Stimulated activated CD4-positive, alpha-beta T cell treated with anti-CD3 and anti-CD28 coated beads, Interleukin-4, amount 100 ng/mL, for 4 hours (primary cell): Measurements from ENCODE around the gene PKNOX2.

Experiments
- DNase-seq, 2 experiments: peaks; one replicate each; pipeline ENCODE4 v3.0.0-alpha.2; 2020

PKNOX2 gene

DNA sequence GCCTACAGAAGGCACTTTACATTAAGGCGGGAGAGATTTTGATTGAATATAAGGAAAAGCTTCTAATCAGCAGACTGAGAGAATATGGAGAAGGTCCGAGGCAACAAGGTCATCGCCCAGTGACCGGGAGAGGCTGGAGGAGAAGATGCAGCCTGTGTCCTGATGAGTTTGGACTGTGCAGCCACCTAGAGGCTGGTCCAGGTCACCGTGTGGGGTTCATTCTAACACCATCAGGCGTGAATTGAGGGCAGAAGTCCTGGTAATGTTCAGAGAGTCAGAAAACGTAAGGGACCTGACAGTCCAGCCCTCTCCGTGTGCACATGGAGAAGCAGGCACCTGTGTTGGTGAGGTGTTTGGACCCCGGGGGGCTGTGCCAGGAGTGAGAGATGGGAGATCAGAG lies 228.8 kb downstream of the PKNOX2 start:
- DNase-seq = no peak

DNA sequence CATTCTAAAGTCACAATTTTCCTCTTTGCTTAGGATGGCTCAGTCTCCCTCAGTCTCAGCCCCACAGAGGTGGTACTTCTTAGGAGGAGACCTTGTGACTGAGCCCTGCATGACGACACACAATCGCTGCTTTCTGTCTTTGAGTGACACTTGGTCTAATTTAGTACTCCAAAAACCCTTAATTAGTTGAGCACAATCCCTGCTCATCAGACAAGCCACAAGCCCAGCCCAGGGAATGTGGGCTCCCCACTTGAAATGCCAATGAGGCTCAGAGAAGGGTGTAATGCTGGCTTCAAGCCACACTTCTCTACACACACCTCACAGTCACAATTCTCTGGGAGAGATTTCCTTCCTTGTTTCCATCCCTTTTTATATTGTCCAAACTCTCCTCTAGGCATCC lies 229.7 kb downstream of the PKNOX2 start:
- DNase-seq = no peak

DNA sequence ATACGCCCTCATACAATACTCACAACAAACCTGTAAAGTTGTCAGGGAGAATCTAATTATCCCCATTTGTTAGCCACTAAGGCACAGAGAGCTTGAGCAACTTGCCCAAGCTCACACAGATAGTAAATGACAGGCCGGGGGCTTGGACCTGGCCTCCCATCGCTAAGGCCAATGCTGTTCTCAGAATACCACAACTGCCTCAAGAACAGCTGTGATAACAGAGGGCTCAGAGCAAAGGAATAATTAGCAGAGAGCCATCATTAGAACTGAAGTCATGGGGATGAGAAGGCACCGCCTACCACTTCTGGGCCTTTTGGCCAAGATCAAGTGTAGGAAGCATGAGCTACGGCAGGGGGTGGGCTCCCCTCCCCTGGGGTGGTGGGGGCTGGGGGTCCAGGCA lies 232.9 kb downstream of the PKNOX2 start:
- no peak for DNase-seq

DNA sequence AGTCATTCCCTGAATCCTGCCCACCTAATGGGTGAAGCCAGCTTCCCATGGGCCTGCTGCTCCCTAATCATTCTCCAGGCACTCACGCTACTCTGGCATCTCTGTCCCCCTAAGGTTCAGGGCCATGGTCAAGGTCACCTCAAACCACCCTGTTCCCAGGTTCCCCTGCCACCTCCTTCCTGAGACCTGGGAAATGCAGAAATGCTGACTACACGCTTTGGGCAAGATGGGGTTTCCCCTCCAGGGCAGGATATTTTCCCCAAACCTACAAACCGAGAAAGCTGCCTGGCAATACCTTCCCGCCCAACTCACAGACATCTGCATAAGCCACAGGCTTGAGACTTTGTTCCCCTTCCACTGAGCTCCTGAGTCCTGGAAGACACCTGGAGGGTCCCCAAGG lies 233.9 kb downstream of the PKNOX2 start:
- DNase-seq = no peak

DNA sequence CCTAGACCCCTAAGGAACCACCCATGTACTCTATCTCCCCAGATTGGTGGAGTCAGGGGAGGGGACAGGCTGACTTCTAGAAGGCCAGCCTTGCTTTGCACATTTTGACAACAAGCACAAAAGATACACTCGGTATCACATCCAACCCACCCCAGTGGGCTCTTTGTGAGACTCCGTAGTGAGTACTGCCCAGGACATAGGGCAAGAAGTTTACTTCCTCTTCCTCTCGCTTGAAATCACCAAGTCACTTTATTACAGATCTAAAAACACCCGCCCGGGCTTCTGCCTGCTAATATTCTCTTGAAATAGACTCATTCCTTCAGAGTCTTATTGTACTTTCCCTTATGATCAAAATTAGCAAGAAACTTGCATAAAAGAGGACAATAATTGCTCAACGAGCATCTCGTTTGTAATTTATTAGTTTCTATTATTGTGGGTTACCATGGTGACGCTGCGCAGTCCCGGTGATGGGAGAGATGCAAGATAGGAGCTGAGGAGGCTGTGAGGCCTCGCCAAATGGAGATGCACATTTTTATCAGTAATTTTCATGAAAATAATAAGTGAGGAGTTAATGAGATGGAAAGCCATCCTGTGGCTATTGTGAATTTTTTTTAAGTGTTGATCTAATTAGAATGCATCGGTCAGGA lies 234.6 kb downstream of the PKNOX2 start:
- no peak for DNase-seq

DNA sequence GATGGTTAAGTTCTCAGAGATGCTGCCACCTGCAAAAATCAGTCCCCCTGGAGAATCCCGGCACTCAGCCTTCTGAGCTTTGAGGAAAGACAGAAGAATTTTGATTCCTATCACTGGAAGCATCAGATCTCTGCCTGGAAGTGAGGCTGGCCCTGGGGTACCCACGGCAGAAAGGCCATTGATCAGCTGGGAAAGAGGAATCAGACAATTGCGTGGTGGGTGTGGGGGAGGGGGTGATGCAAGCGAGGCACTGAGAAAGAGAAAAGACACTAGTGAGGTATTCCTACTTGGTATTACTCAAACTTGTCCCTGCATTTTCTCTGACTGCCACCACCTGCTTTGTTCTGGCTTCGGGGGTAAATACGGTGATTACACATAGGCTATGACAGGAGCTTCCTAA lies 235.4 kb downstream of the PKNOX2 start:
- no peak for DNase-seq

DNA sequence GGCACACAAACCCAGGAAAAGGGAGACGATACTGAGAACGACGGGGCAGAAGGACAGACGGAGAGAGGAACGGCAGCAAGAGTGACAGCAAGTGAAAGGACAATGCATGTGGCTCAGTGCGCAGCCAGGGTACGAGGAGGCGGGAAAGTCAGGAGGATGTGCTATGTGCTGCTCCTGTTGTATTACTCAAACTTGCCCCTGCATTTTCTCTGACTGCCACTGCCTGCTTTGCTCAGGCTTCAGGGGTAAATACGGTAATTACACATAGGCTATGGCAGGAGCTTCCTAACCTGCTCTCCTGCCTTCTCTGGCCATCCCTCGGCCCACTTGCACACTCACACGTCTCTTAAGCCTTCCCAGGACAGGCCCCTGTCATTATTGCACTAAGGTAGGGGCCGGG lies 236.7 kb downstream of the PKNOX2 start:
- no peak for DNase-seq

DNA sequence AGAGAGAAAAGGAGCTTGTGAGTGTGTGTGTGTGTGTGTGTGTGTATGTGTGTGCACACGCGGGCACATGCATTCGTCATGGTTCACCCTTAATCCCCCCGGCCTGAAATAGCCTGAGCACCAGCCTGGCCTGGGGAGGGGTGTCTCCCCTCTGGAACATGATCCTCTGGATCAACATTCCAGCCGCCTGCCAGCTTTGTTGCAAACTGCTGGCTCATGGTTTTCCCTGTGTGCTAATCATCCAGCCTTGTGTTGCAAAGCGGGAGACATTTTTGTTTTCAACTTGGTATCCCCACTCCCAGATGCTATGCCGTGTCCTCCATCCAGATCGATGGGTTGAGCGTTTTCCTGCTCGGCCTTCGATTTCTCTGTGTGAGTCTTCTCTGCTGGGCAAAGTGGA lies 237.2 kb downstream of the PKNOX2 start:
- DNase-seq = no peak

DNA sequence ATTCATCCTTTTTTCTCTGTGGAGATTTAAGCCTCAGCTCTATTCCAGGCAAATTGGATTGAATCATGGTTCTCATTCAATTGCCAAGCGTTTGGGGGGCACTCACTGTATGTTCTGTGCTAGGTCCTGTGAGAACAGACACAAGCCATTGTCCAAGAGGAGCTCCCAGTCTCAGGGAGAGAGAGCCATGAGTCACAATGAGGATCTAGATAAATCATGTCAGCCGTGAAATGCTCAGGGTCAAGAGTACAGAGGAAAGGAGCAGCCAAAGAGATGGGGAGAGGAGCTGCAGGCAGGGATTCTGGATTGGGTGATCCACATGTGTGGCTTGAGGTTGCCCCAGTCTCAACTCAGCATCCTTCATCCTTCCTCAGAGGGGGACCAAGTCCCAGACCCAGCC lies 237.9 kb downstream of the PKNOX2 start:
- no peak for DNase-seq

DNA sequence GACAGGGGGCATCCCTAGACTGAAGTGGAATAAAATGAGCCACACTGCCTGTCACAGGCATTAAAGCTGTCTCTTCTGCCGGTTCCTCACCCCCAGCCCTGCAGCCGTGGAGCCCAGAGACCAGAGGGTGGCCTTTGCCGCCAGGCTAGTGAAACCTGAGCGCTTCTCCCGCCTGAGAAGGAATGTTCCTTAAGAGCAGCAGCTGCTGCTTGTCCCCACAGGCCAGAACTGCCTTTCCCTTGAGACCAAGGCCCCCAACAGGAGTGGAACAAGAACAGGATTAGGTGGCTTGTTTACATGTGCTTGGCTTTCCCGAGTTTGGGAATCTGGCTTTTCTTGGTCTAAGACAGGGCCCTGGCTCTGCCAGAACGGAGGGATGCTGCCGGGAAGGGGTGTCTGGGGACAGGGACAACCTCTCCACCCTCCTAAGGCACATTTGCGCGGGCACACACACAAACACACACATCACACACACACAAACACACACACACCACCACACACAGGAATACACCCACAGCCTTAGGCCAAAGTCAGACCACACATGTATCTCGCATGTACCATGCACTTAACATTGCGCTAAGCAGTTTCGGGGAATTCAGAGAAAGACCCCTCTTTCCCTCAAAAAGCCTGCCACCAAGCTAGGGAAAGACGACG lies 239.7 kb downstream of the PKNOX2 start:
- DNase-seq = no peak

DNA sequence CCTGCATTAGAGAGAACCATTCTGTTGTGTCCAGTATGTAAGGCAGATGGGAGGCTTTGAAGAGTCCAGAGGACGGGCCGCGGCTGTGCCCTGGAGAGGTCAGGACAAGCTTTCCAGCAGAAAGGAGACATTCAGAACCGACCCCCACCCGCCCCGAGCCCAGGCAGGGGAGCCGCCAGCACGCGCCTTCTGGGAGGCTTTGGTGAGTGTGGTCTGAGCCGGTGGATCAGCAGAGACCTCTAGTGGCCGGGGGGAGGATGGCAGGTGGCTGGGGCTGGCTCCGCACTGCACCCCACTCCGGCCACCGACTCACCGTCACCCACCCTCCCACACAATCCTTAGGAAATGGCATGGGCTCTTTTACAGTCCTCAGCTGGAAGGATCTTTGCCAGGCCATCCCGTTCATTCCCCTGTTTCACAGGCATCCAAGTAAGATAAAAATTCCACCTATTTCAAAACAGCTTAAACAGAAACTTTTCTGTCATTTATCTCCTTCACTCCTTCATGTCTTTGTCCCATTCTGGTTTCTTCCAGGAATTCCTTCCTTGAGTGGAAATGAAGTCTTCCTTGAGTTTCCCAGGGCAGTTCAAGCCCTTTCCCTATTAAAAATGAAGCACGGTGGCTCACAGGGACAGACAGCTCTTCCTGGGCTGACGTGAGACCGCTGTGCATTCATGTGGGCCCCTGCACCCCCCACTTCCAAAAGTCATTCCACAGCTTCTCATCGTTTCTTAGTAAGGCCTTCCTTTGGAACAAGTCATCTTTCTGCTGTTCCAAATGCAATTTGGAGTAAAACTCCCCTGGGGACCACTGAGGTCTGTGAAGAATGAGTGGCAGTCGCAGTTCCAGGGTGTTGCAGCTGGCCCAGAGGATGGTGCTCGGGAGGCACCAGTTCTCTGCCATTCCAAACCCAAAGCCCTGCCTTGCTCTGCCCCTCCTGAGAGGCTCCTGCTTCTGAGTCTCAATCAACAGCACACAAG lies 240.6 kb downstream of the PKNOX2 start:
- peak; percentile 47 to 68 for DNase-seq

DNA sequence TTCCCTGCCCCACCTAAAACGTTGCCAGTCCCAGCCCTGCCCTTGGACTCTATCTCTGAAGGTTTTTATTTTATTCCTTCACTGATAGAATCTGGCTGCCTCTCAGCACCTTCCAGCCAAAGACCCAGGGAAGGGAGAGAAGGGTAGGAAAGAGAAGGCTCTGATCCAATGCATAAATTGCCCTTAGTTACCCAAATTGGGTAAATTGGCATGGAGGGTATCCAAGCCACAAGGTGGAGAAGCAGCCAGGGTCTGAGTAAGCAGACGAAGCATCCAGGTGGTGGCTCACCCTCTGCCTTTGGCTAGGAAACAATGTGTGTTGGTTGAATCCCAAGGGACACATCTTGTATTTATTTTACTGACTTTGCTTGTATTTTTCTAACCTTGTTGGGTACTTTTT lies 242.5 kb downstream of the PKNOX2 start:
- no peak for DNase-seq

DNA sequence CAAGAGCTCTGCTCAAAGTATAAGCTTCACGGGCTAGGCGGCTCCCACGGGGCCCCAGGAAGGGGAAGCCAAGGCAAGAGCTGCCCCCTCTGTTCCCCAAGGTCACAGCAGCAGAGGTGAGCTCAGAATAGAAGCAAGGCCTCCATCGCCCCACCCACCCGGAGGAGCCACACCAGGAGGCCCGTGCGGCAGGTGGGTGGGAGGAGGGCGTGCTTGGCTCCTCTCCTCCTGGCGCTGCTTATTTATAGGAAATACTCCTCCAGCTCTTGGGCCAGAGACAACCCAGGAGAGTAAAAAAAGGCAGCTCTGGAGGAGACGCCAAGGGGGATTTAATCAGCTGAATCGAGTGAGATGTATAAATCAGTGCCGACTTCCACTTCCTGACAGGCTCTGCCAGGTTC lies 243.8 kb downstream of the PKNOX2 start:
- DNase-seq = no peak

DNA sequence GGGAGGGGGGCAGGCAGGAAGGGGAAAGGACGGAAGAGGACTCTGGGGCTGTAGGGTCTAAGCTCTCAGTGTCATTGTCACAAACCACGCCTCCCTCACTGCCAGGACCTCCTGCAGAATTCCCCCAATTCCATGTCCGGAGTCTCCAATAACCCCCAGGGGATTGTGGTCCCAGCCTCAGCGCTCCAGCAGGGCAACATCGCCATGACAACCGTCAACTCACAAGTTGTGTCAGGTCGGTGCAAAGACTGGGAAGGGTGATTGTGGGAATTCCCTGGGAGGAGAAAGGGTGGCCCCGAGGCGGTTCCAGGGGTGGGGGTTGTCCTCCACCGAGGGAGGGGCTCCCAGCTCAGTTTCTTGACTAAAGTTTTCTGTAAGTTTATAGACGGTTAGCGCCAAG lies 245.5 kb downstream of the PKNOX2 start:
- DNase-seq = no peak

DNA sequence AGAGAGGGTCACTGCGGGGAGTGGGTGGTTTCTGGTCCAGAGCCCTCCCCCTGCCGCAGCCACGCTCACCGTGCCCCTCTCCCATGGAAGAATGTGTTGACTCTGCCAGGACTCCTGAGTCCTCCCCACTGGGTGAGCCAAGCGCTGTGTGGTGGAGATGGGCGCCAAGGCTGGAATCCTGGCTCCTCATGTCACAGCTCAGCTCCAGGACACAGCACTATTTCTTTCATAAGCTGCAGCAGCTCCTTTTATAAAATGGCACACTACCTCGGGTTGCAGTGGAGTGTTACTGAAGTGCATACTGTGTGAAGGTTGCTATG lies 247.6 kb downstream of the PKNOX2 start:
- DNase-seq = no peak

DNA sequence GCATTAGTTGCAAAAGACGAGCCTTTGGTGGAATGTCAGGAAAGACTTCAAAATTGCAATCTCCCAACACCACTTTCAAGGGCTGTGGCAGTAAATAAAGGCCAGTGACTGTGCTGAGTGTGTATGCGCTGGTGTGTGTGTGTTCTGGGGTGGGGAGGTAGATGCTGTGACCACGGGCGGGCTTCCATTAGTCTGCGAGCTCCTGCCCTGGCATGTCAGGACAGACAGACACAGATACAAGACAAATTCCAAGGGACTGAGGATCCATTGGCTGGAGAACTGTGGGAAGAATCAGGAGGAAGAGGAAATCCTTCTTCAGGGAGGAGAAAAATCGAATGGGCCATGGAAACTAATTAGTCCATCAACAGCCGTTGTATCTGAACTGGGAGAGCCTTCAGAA lies 248.0 kb downstream of the PKNOX2 start:
- no peak for DNase-seq

DNA sequence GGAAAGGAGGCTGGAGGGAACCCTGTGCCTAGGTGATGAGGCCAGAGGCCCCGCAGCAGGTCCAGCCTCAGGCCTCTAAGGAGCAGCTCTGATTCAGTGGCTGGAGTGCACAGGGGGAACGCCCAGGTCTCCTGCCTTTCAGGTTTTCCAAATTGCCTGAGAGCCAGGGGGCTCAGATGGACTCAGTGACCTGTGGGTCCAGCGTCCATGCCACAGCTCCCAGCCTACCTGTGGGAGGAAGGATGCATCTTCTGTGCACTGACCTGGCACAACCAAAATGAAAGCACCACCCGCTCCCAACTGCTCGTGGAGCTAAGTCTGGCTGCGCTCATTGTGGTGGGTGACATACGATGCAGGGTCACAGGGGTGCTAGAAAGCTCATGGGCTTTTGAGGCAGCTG lies 248.7 kb downstream of the PKNOX2 start:
- DNase-seq = no peak

DNA sequence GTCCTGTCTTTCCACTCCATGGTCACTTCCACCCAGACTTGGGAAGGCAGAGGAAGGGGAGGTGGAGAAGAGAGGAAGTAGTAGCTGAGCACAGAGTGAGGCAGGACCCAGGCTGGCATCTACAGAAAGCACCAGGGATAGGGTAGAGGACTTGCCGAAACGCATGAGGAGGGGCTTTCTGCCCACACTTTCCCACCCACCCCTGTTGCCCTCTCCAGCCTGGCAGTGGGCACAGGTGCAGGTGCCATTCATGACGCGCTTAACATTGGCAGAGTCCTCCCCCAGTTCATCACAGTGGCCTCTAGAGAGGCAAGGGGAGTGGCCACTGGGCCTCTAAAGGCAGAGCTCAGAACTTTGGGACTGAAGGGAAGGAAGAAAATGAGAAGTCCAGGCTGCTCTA lies 249.6 kb downstream of the PKNOX2 start:
- no peak for DNase-seq

DNA sequence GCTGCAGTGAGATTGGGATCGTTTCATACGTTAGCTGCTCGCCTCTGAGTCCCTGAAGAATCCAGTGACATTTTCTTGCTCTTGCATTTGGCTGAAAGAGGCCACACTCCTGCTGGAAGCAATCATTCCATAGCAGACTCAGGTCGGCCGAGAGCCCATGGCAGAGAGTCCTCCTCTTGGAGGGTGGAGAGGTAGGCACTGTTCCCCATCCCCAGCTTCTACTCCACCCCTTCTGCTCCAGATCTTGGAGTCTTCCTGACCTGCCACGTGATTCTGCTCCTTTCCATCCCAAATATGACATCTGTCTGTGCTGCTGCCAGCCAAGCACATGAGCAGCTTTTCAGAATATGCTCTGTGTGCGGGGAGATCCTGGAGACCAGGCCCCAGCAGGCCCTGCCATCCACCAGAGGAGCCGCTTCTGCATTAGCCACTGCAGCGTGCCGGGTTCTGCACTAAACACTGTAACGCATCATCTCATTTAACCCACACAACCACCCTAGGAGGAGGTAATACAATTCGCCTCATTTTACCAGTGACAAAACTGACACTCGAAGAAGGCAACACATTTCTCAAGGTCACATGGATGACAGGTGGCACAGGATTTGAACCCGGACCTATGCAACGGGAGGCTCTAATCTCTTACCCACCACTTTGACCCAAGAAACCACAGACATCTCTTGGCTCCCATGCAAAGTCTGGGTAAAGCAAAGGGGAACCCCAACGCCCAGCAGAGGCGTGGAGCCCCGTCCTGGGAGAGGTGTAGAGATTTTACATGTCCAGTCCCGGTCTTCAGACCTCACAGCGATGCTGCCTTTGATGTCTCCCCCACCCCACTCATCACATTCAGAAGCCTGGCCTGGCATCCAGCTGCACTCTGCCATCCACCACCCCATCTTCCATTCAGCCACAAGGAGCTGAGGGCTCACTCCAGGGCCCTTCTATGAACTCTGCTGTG lies 252.7 kb downstream of the PKNOX2 start:
- no peak for DNase-seq

DNA sequence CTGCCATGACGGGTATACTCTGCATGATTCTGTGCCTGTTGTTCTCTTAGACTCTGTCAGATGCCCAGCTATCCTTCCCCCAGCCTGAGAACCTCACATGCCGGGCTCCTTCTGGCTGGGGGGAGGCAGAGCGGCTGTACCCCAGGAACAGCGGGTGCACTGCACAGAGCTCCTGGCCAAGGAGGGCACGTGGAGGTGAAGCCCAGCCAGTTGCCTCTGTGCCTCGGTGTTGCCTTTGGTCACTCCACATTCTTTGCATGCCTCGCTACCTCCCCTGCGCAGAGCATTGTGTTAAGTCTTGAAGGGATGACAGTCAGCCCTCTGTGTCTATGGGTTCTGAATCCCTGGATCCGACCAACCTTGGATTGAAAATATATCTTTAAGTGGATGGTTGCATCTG lies 253.8 kb downstream of the PKNOX2 start:
- DNase-seq = no peak

DNA sequence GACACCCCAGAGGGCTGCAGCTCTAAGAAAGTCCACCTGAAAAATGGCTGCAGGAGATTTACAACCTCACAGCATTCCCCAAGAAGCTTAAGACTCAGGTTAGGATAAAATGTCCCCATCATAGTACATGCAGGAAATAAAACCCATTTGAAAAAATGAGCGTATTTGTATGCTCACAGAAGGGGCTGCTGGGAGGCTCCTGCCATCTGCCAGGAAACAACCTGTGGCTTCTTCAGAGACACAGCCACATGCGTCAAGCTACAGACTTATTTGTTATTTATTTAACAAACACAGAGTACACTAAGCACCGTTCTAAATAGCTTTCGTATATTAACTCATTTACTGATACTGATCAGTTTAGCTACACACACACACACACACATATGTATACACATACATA lies 258.1 kb downstream of the PKNOX2 start:
- no peak for DNase-seq

DNA sequence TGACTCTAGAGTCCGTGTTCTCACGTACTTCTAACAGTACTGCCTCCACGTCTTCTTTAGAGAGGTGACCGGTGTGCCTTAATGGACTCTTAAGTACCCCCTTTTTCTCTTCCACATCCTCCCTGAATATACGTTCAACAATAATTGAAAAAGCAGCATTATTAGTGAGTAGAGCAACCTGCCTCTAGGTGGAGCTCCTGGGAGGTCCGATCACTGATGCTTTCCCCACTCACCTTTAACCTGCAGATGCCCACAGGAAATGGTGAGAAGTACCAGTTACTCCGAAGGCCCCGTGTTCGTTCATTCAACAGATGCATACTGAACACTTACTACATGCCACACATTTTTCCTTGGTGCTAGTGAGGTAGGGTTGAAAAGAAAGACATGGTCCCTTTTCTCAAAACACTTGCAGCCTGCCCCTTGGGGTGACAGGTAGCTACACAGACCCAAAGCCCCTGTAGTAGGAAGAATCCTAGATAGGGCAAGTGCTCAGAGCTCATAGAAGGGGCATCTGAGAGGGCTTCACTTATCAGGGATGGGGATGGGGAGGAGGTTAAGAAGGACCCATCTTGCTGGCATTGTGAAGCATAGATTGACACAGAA lies 258.8 kb downstream of the PKNOX2 start:
- DNase-seq = no peak

DNA sequence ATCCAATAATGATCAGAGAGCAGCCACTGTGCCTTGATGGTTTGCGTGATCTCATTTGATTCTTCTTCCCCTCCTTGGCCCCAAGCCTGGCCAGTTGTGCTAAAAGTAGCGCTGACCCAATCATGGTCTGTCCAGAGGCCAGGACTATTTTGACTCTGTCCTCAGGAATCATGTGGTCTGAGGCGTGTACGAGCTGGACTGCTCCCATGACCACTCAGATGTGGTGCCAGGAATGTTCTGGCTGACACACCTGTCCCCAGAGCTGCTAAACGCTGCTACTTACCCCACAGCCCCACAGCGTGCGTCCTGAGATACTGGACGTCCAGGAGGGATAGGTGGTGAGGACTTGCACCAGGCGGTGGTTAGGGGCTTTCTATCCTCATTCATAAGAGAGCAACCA lies 261.1 kb downstream of the PKNOX2 start:
- no peak for DNase-seq
